Gastrocnemius medialis (tissue), 4 donors: Measurements from ENCODE around the gene ANO9.

Experiments
- POLR2A ChIP-seq, 2 donors: fragments of 450-650 bp; IDR thresholded peaks; one replicate each; pipeline ENCODE4 v1.6.1; 2017; ENCODE audit warnings: antibody characterized with exemption in 2 of 2, mild to moderate bottlenecking in 2 of 2, moderate library complexity in 2 of 2
- TF ChIP-seq, protein P1 (sequence below), 5 experiments: fragments of 450-650 bp in 3 of 5; fragments of 200-600 bp in 2 of 5; sonication (generic) in 2 of 5; IDR thresholded peaks in 4 of 5; conservative IDR thresholded peaks in 1 of 5; 1 replicate in 4 of 5; 2 replicates in 1 of 5; pipeline ENCODE4 v1.5.1; 2016 to 2019; ENCODE audit warnings: antibody characterized with exemption in 5 of 5, mild to moderate bottlenecking in 3 of 5, moderate library complexity in 3 of 5

DNA sequence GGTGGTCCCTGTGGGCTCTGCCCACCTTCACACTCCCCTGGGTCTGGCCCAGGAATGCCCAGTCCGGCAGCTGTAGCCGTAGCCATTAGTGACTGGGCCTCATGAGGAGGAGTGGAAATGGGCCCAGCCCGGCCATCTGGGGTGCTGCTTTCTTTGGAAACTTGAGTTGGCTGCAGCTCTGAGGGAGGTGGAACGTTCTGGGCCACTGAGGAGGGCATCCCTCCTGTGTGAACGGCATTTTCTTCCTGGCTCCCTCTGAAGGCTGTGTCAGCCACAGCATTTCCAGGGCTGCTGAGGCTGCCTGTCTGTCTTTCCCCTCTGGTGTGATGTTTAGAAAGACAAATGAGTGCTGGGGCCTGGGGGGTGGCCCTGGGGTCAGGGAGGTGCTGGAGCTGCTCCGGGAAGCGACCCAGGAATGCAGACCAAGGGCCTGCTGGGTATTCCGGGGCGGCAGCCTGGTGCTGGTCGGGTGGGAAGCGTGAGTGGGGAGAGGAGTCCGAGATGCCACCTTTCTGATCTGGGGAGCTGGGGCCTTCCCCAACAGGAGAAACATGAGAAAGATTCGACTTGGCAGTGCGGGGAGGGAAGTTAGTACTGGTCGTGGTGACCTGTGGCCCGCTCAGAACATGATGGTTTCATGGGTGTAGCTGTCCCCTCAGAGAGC, 35.4 kb upstream of the ANO9 start:
- TF ChIP-seq, protein P1, sequence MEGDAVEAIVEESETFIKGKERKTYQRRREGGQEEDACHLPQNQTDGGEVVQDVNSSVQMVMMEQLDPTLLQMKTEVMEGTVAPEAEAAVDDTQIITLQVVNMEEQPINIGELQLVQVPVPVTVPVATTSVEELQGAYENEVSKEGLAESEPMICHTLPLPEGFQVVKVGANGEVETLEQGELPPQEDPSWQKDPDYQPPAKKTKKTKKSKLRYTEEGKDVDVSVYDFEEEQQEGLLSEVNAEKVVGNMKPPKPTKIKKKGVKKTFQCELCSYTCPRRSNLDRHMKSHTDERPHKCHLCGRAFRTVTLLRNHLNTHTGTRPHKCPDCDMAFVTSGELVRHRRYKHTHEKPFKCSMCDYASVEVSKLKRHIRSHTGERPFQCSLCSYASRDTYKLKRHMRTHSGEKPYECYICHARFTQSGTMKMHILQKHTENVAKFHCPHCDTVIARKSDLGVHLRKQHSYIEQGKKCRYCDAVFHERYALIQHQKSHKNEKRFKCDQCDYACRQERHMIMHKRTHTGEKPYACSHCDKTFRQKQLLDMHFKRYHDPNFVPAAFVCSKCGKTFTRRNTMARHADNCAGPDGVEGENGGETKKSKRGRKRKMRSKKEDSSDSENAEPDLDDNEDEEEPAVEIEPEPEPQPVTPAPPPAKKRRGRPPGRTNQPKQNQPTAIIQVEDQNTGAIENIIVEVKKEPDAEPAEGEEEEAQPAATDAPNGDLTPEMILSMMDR (IDR thresholded peaks at IDR 0.05 in 4 of 5, conservative IDR thresholded peaks at IDR 0.05 in 1 of 5): no peak
- no peak for TF ChIP-seq POLR2A (IDR thresholded peaks at IDR 0.05)
